Nucleus accumbens (tissue), 56 donors: ENCODE data around the gene THBS4.
"Not testable (repeated sequence)": the region's sequence is repeated elsewhere in the genome, so short reads cannot be mapped to it uniquely, and the experiment has no call there.

Experiments
- DNase-seq, 56 donors: peaks; one replicate each; lab custom pipeline; 2025; lab: John Stamatoyannopoulos, UW

The THBS4 gene

GRCh38 chr5:80111376-80111990, 76.3 kb downstream of the THBS4 start:
- DNase-seq: not testable (repeated sequence)

GRCh38 chr5:80114860-80115259, 79.7 kb downstream of the THBS4 start:
- DNase-seq: peak in 3 of 56 donors; percentile 2 to 10 (median 2)

- DNase-seq: no peak
These were observed 80.9 kb downstream of the THBS4 start for GRCh38 chr5:80116000-80116399.

- DNase-seq: no peak
These were observed 81.3 kb downstream of the THBS4 start for GRCh38 chr5:80116465-80116864.

DNA sequence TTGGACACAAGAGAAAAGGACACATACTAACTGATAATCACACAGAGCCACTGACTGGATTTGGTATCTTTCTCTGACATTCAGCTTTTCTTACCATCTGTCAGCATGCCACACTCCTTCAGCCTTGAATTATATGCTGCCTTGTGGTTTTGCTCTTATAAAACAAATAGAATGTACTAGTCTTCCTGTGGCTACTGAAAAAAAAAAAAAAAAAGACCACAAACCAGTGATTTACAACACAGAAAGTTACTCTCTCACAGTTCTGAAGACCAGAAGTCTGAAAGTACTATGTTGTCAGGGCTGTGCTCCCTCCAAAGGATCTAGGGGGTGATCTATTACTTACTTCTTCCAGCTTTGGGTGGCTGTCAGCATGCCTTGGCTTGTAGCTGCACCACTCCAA, 82.3 kb downstream of the THBS4 start:
- DNase-seq: no peak

- DNase-seq: no peak
These were observed 84.2 kb downstream of the THBS4 start for GRCh38 chr5:80119372-80119771.

GRCh38 chr5:80122579-80122978, 87.4 kb downstream of the THBS4 start:
- peak in 6 of 56 donors; percentile 4 to 34 (median 12) for DNase-seq

DNA sequence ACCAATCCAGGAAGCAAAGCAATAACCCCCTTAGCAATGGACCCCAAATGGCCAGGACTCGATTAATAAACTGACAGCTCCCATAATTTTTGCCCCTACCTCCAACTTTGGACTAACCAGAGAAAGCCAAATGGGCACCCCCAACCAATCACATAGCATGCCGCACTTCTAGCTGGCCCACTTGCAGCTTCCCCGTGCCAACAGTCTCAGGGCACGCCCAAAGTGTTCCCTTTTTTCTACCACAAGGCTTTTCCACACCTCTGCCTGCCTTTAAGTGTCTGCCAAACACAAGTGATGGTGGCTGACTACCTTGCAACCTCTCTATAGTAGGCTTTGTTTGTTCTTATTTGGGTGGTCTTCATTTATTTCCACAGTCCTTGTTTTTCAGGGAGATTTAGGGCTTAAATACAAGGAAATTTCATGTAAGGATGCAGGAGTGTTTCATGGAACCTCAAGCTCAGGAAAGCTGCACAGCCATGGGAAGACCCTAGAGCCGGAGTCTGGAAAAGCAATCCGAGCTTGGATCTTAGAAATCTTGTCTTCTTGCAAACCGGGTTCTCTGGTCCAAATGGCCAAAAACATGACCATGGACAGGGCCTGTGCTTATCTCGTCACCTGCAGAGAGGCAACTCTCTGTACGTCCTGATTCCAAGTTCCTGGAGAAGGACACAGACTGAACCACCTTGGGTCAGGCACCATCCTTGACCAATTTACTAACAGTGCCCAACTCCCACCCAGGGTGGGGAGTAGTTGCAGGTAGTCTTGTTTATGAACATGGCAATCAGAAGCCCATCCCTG, 89.2 kb downstream of the THBS4 start:
- DNase-seq: no peak

- DNase-seq: no peak
These were observed 90.1 kb downstream of the THBS4 start for GRCh38 chr5:80125022-80125961.

DNA sequence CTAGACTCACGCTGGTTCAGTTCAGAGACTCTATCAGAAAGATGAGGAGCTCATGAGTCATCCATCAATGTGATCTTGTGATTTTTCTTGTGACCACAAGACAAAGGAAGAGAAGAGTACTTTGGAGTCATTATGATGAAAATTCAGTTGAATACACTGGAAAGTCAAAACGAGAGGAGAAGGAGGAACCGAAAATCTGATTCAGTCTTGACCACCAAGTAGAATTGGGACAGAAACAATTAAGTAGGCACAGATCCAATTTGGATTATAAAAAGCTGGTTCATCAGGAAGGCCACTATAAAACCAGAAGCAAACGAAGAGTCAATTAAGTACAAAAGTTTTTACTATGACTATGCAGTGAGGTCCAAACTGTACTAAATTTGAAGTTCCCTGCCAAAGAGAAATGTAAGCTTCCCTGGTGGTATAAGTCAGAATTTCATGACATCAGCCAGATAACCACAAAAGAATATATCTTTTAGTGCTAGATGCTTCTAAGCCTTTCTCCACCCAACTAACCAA, 90.9 kb downstream of the THBS4 start:
- no peak for DNase-seq

DNA sequence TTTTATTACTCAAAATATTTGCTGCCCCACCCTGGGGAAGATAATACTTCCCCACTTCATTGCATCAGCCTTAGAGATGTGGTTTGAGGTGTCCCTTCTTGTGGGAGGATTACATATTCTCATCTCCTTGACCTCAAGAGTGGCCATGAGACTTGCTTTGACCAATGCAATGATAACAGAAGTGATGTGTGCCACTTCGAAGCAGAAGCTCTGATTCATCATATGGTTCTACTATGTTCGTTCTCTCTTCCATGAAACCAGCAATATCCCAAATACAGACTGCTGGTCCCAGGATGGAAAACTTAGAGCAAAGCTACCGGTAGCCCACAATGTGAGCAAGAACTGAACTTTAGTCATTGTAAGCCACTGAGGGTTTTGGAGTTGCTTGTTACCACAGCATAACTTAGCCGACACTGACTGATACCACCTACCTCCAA, 92.0 kb downstream of the THBS4 start:
- no peak for DNase-seq

- DNase-seq: no peak
These were observed 93.0 kb downstream of the THBS4 start for GRCh38 chr5:80128141-80128540.

GRCh38 chr5:80129146-80129545, 94.0 kb downstream of the THBS4 start:
- DNase-seq: no peak
